PC-9 (cell line): Measurements from ENCODE around the gene NKIRAS1.

Experiments
- CTCF ChIP-seq: fragments of 200-600 bp; sonication (generic); conservative IDR thresholded peaks from 2 replicates; pipeline ENCODE4 v1.6.1; 2017; ENCODE audit warnings: mixed run types, antibody characterized with exemption, mild to moderate bottlenecking, moderate library complexity
- EZH2 ChIP-seq: fragments of 200-600 bp; sonication (generic); IDR thresholded peaks from 2 replicates; pipeline ENCODE4 v1.8.0; 2017; ENCODE audit warnings: antibody characterized with exemption, low read depth

GRCh38 chr3:23861689-23862088, 55.1 kb downstream of the NKIRAS1 start:
- no peak for TF ChIP-seq CTCF
- no peak for TF ChIP-seq EZH2
